ENCODE results near the gene GPR89B.
"Not testable (repeated sequence)": the region's sequence is repeated elsewhere in the genome, so short reads cannot be mapped to it uniquely, and the experiment has no call there.

The GPR89B gene

DNA sequence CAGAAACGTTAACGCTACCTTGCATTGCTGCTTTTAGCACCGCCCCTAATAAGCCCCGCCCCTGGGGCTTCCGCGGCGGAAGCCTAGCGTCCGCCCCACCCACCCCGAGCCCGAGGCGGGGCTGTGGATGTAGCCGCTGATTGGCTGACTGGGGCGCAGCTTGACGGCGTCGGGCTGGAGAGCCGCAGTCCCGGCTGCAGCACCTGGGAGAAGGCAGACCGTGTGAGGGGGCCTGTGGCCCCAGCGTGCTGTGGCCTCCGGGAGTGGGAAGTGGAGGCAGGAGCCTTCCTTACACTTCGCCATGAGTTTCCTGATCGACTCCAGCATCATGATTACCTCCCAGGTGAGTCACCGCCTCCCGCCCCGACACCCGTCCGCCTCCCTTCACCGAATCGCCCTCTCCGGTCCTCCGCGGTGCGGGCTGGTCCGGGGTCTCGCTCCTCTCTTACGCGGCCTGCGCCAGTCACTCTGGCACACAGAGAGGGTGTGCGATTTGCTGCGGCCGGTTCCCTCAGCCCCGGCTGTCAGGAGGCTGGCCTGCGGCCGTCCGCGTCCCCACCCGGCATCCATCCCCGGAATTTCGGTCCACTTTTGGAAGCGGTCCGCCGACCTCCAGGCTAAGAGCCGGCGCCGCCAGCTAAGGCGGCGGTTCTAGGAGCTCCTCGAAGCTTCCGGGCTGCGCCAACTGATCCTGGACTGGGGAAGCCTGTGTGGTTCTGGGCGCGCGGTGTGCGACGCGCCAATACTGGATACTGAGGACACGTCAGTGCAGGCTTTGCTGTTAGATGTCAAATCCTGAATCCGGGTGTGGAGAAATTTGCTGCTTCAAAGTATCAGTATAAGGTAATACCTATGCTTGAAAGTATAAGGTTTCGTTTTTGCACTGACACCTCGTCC lies at the start of gene GPR89B:
Gene GPR89B (plus strand): TSS at position 185 of the 897 bp plus-strand sequence. CDS start 117 bp downstream, at position 302.
- H3K9me3 ChIP-seq; H3K27me3 ChIP-seq; H3K36me3 ChIP-seq; H3K4me1 ChIP-seq (ENCODE audit: control insufficient read depth in 1 of 2, insufficient read depth in 1 of 2, low read depth in 1 of 2, low read length in 1 of 2): not testable (repeated sequence)
- Histone ChIP-seq H3K27ac (peak within 1 kb of the TSS; percentile 39), H3K4me3 (ENCODE audit: low read depth in 1 of 2, low read length in 1 of 2) (peak within 1 kb of the TSS; percentile 78 to 81)

DNA sequence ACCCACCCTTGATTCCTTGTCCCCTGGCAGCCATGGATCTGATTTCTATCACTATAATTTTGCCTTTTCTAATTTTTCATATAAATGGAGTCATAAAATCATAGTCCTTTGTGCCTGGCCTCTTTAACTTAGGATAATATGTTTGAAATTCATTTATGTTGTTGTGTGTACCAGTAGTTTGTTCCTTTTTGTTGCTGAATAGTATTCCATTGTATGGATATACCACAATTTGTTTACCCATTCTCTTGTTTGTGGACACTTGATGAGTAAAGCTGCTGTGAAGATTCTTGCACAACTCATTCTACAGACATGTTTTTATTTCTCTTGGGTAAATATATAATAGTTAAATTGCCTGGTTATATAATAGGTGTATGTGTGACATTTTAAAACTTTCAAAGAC lies 48.3 kb upstream of the GPR89B start:
- no peak overlapping the region for H3K4me3 ChIP-seq (ENCODE audit: low read depth in 1 of 2, low read length in 1 of 2)
- no peaks in the 10 kb centered on the region for H3K36me3 ChIP-seq
- H3K9me3 ChIP-seq: no peaks in the 10 kb centered on the region
- H3K27me3 ChIP-seq: peaks cover 9% of the 10 kb centered on the region
- TF ChIP-seq, protein P1, sequence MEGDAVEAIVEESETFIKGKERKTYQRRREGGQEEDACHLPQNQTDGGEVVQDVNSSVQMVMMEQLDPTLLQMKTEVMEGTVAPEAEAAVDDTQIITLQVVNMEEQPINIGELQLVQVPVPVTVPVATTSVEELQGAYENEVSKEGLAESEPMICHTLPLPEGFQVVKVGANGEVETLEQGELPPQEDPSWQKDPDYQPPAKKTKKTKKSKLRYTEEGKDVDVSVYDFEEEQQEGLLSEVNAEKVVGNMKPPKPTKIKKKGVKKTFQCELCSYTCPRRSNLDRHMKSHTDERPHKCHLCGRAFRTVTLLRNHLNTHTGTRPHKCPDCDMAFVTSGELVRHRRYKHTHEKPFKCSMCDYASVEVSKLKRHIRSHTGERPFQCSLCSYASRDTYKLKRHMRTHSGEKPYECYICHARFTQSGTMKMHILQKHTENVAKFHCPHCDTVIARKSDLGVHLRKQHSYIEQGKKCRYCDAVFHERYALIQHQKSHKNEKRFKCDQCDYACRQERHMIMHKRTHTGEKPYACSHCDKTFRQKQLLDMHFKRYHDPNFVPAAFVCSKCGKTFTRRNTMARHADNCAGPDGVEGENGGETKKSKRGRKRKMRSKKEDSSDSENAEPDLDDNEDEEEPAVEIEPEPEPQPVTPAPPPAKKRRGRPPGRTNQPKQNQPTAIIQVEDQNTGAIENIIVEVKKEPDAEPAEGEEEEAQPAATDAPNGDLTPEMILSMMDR (IDR thresholded peaks at IDR 0.05): no peak
- no peak overlapping the region for H3K27ac ChIP-seq
- no peaks in the 10 kb centered on the region for H3K4me1 ChIP-seq (ENCODE audit: control insufficient read depth in 1 of 2, insufficient read depth in 1 of 2, low read depth in 1 of 2, low read length in 1 of 2)

DNA sequence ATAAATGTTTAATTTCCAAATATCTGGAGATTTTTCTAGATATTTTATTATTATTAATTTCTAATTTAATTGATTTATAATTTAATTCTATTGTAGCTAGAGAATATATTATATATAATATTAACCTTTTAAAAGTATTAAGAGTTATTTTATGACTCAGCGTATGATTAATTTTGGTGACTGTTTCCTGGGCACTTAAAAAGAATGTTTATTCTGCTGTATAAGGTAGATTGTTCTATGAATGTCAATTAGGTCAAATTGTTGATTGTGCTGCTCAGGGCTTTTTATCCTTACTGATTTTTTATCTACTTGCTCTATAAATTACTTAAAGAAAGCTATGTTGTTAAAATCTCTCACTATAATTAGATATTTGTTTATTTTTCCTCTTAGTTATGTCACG lies 45.7 kb upstream of the GPR89B start:
- no peaks in the 10 kb centered on the region for H3K9me3 ChIP-seq

DNA sequence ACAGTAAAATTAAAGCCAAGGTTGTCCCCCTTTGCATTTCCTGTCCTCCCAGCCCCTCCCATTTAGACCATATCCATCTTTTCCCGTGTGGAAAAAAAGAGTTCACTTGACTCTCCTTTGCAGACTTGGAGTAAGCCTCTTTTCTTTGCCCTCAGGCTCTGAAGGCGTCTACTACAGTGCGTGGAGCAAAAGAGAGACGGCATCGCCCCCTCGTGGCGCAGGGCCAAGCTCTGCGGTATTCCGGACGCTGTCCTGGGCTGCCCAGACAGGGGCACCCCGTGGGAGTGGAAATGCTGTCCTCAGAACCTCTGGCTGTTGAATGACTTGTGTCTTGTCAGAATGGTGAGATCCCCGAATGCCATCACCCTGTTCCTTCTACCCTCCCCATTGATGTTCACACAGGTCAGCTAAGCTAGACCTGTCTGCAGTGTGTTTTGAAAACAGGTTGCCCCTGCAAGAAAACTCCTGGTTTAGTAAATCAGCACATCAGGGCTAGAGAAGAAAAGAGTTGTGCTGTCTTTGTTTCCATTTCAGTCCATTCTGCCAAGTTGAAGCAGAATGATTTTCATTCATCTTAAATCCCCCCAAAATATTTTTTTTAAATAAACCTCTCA lies 37.9 kb upstream of the GPR89B start:
- H3K27ac ChIP-seq: no peak overlapping the region
- TF ChIP-seq, protein P1 (IDR thresholded peaks at IDR 0.05): no peak
- H3K9me3 ChIP-seq: no peaks in the 10 kb centered on the region
- H3K4me1 ChIP-seq (ENCODE audit: control insufficient read depth in 1 of 2, insufficient read depth in 1 of 2, low read depth in 1 of 2, low read length in 1 of 2): no peaks in the 10 kb centered on the region
- H3K36me3 ChIP-seq: no peaks in the 10 kb centered on the region
- peaks cover 7% of the 10 kb centered on the region for H3K27me3 ChIP-seq
- no peak overlapping the region for H3K4me3 ChIP-seq (ENCODE audit: low read depth in 1 of 2, low read length in 1 of 2)

More for the DNA sequence above, 45.7 kb upstream of the GPR89B start:
- Histone ChIP-seq H3K27ac (no peak overlapping the region), H3K4me3 (ENCODE audit: low read depth in 1 of 2, low read length in 1 of 2) (no peak overlapping the region), H3K4me1 (ENCODE audit: control insufficient read depth in 1 of 2, insufficient read depth in 1 of 2, low read depth in 1 of 2, low read length in 1 of 2) (no peaks in the 10 kb centered on the region), H3K27me3 (no peaks in the 10 kb centered on the region), H3K36me3 (no peaks in the 10 kb centered on the region)
- TF ChIP-seq, protein P1 (IDR thresholded peaks at IDR 0.05): no peak

DNA sequence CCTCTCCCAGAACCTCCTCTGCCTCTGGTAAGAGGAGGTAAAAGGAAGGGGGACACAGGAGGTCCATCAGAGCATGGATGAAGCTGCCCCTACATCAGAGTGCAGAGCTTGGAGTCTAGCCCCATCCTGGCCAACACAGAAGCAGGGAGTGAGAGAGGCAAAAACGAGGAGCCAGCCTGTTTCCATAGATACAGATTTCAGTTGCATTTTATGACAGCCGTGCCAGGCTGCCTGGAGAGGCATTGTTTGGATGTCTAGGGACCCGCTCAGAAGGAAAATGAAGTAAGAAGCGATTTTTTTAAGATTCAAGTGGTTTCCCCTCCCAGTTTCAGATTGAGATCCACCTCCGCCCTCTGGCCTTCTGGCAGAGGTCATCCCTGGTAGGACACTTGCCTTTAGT lies 37.1 kb upstream of the GPR89B start:
- Histone ChIP-seq H3K36me3 (no peaks in the 10 kb centered on the region), H3K9me3 (no peaks in the 10 kb centered on the region), H3K27me3 (peaks cover 7% of the 10 kb centered on the region), H3K4me3 (ENCODE audit: low read depth in 1 of 2, low read length in 1 of 2) (no peak overlapping the region), H3K27ac (no peak overlapping the region), H3K4me1 (ENCODE audit: control insufficient read depth in 1 of 2, insufficient read depth in 1 of 2, low read depth in 1 of 2, low read length in 1 of 2) (no peaks in the 10 kb centered on the region)
- TF ChIP-seq, protein P1 (IDR thresholded peaks at IDR 0.05): no peak

DNA sequence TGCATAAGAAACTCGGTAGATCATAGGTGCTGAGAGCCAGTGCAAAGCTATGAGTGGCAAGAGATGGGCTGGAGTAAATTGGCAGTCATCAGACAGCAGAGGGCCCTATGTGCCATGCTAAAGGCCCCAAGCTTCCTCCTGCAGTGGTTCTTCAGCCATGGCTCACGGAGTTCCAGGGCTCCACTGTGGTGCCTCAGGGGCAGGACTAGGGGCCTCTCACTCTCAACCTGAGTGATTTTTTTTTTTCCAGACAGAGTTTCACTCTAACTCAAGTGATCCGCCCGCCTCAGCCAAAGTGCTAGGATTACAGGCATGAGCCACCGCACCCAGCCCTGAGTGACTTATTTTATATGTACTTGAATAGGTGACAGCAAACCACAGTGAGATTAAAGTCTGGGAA lies 36.0 kb upstream of the GPR89B start:
- TF ChIP-seq, protein P1 (IDR thresholded peaks at IDR 0.05): no peak
- peaks cover 7% of the 10 kb centered on the region for H3K27me3 ChIP-seq
- H3K9me3 ChIP-seq: no peaks in the 10 kb centered on the region
- no peaks in the 10 kb centered on the region for H3K4me1 ChIP-seq (ENCODE audit: control insufficient read depth in 1 of 2, insufficient read depth in 1 of 2, low read depth in 1 of 2, low read length in 1 of 2)
- H3K27ac ChIP-seq: no peak overlapping the region
- H3K4me3 ChIP-seq (ENCODE audit: low read depth in 1 of 2, low read length in 1 of 2): no peak overlapping the region
- H3K36me3 ChIP-seq: no peaks in the 10 kb centered on the region
